RWPE2 (cell line): ENCODE results near the gene PLCG1.

Experiments used
- ATAC-seq: fragments of 200-7000 bp; cut with Tn5 transposase; 3 replicates; pipeline ENCODE4 v1.9.1; 2021; ENCODE audit warnings: low read depth
- DNase-seq: peaks from one replicate; pipeline ENCODE4 v3.0.0-alpha.2; 2020; ENCODE audit warnings: low spot score
- H3K27ac ChIP-seq: fragments of 450-650 bp; 2 replicates; pipeline ENCODE4 v1.5.1; 2017; ENCODE audit warnings: mild to moderate bottlenecking; ENCODE audit not compliant: poor library complexity, severe bottlenecking
- H3K27me3 ChIP-seq: fragments of 250-450 bp; sonication (Bioruptor Pico); 2 replicates; pipeline ENCODE4 v1.5.1; 2021; ENCODE audit warnings: mild to moderate bottlenecking, moderate library complexity; ENCODE audit not compliant: insufficient read depth, poor library complexity, severe bottlenecking
- H3K36me3 ChIP-seq: fragments of 250-450 bp; sonication (Bioruptor Pico); 2 replicates; pipeline ENCODE4 v1.5.1; 2020; ENCODE audit warnings: low read depth, mild to moderate bottlenecking, moderate library complexity
- H3K4me1 ChIP-seq: fragments of 250-450 bp; sonication (Bioruptor Pico); 2 replicates; pipeline ENCODE4 v1.5.1; 2021; ENCODE audit warnings: mild to moderate bottlenecking, moderate library complexity; ENCODE audit not compliant: insufficient read depth, poor library complexity, severe bottlenecking
- H3K4me3 ChIP-seq: fragments of 250-450 bp; sonication (Bioruptor Pico); 2 replicates; pipeline ENCODE4 v1.5.1; 2021; ENCODE audit warnings: mild to moderate bottlenecking, moderate library complexity; ENCODE audit not compliant: severe bottlenecking
- H3K9me3 ChIP-seq: fragments of 250-450 bp; sonication (Bioruptor Pico); 2 replicates; pipeline ENCODE4 v1.5.1; 2021; ENCODE audit warnings: mild to moderate bottlenecking, moderate library complexity; ENCODE audit not compliant: severe bottlenecking
- TF ChIP-seq, protein P1 (sequence below): fragments of 450-650 bp; IDR thresholded peaks from one replicate; pipeline ENCODE4 v1.5.1; 2017; ENCODE audit warnings: mild to moderate bottlenecking, moderate library complexity; ENCODE audit not compliant: poor library complexity, severe bottlenecking

Gene PLCG1

DNA sequence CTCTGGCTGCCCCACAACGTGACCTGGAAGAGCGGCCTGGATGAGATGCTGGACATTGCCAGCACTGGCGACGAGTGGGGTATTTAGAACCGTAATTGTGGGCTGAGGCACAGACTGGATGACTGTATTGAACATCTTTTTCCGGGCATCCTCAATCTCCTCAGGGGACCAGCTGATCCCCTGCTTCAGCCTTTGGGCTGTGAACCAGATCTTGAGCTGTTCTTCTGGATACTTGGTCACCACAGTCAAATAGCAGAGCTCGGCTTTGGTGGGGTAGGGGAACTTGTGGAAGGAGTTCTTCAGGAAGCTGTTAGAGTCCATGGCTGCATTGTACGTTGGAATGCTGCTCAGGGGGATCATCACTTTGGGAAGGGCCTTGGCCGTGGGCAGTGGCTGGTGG is 66.3 kb downstream of the PLCG1 start:
- Histone ChIP-seq H3K36me3 (peaks cover 44% of the 10 kb centered on the region), H3K9me3 (peaks cover 7% of the 10 kb centered on the region), H3K4me1 (no peaks in the 10 kb centered on the region), H3K4me3 (no peak overlapping the region), H3K27me3 (no peaks in the 10 kb centered on the region), H3K27ac (no peak overlapping the region)
- ATAC-seq (no peak), DNase-seq (peak; percentile 61)
- TF ChIP-seq, protein P1, sequence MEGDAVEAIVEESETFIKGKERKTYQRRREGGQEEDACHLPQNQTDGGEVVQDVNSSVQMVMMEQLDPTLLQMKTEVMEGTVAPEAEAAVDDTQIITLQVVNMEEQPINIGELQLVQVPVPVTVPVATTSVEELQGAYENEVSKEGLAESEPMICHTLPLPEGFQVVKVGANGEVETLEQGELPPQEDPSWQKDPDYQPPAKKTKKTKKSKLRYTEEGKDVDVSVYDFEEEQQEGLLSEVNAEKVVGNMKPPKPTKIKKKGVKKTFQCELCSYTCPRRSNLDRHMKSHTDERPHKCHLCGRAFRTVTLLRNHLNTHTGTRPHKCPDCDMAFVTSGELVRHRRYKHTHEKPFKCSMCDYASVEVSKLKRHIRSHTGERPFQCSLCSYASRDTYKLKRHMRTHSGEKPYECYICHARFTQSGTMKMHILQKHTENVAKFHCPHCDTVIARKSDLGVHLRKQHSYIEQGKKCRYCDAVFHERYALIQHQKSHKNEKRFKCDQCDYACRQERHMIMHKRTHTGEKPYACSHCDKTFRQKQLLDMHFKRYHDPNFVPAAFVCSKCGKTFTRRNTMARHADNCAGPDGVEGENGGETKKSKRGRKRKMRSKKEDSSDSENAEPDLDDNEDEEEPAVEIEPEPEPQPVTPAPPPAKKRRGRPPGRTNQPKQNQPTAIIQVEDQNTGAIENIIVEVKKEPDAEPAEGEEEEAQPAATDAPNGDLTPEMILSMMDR = no peak

DNA sequence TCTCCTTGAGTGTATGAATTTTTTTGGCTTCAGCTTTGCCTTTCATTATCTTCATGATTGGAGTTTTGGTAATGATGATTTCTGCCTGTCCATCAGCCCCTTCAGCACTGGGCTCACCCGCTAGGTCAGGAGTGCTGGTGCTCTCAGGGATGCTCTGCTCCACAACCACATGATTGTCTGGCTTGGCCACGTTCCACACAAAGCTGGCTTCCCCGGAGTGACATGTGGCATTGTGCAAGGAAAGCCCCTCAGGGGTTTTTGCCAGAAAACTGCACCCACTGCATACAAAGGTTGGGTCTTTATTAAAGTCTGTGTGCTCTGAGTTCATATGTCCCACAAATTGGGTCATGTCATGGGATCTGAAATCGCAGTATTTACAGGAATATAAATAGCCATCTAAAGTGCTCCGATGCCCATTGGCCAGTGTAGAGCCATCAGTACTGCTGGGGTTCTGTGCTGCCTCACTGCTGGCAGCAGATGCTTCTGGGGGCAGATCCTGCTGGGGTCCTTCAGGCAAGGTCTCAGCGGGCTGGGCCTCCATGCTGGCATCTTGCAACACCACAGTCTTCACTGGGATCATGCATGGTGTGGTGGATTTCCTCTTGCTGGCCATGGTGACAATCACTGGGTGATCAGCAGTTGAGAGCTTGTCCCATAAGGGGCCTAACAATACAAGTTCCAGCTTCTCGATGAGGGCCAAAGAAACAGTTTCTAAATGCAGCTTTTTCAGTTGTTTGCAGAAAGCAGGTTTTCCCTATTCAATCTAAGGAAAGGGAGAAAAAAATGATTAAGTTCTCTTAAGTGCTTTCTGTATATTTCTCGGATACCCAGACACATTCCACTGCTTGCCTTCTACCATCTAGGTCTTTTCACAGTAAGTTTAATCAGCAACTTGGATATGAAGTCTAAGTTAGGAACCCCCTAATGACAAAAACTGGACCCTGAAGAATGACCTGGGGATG is 67.2 kb downstream of the PLCG1 start:
- Histone ChIP-seq H3K36me3 (peaks cover 36% of the 10 kb centered on the region), H3K4me3 (no peak overlapping the region), H3K4me1 (no peaks in the 10 kb centered on the region), H3K27ac (no peak overlapping the region), H3K9me3 (no peaks in the 10 kb centered on the region), H3K27me3 (no peaks in the 10 kb centered on the region)
- ATAC-seq = no peak
- DNase-seq = peak; percentile 69
- TF ChIP-seq, protein P1 = no peak

DNA sequence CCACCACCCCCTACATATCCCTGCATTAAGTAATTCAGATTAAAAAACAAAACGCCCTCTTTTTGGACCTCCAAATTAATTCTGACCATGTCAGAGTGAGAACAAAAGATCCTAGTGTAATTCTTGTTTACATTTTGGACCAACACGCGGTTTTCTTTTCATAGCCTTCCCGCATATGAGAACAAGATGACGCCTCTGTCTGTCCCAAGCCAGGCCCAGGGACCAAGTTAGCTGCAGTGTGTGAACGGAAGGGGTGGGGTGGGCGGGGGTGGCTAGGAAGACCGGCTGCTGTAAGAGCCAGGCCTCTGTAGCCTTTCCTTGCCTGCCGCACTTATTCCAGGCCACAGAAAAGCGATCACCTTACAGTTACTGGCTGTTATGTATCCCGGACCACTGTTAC is 68.0 kb downstream of the PLCG1 start:
- Histone ChIP-seq H3K36me3 (peaks cover 29% of the 10 kb centered on the region), H3K9me3 (no peaks in the 10 kb centered on the region), H3K27me3 (no peaks in the 10 kb centered on the region), H3K4me3 (no peak overlapping the region), H3K27ac (no peak overlapping the region), H3K4me1 (no peaks in the 10 kb centered on the region)
- DNase-seq (no peak), ATAC-seq (no peak)
- TF ChIP-seq, protein P1 = no peak

DNA sequence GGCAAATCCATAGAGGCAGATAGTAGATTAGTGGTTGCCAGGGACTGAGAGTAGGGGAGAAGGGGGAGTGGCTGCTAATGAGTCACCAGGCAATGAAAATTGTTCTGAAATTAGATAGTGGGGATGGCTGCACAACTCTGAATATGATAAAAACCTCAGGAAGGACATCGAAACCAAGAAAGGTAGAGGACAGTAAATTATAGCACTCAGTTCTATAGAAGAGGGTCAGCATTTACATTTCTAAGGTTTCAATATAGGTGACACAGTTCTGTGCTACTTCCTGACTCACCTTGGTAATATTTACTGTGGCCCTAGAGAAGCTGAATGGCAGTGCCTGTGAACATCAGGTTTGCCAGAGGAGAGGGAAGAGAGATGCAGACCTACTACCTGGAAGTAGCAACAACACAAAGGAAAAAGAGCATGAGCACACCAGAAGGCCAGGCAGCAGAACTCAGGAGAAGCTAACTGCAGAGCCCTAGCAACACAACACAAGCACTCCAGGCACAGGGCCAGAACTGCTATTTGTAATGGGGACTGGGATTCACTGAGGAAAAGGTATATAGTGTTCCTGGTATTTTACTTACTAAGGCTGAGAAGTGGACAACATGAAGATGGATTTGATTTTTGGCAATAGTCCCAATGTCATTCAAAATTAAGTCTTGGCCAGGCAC is 75.9 kb downstream of the PLCG1 start:
- DNase-seq (no peak), ATAC-seq (peak; percentile 90)
- no peaks in the 10 kb centered on the region for H3K9me3 ChIP-seq
- peaks cover 8% of the 10 kb centered on the region for H3K4me1 ChIP-seq
- H3K4me3 ChIP-seq = no peak overlapping the region
- no peaks in the 10 kb centered on the region for H3K27me3 ChIP-seq
- peaks cover 5% of the 10 kb centered on the region for H3K36me3 ChIP-seq
- TF ChIP-seq, protein P1 = no peak
- peak overlapping the region; percentile 9 for H3K27ac ChIP-seq
